Measurements from ENCODE around the gene CER1. TPM values are rescaled to one million over a fixed set of nuclear protein-coding genes. Genes with fewer than 3 reads are reported as not detected.

The CER1 gene
- total and polyA plus RNA-seq, 9 of the 15 experiments (the other 6 are each of a cell fraction or from before 2014, with no cell fraction given): not detected

DNA sequence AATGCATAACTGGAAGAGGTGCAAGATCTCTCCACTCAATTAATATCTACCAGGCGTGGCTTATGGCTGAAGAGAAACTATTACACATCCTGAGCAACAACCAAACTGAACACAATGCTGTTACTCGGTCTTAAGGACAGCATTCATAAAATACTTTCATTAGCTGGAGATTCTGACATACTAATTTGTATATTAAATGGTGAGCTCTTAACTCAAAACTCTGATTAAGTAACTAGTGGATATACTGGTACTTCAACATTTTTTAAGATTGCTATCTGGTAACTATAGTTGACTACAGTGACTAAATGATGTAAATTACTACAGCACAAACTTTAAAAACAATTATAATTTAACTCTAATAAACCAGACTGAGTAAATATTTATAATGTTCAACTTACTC is 45.1 kb downstream of the CER1 start:
- no peak for DNase-seq (ENCODE audit: extremely low read depth in 1 of 4, low spot score in 3 of 4)
- ChIA-PET POLR2A (interaction anchor here (1.6 kb wide), 1 partner anchor 10 kb away, joined by 3 read pairs; no protein-coding TSS in a partner anchor), CTCF (ENCODE audit: low intra/inter-chr PET ratio) (no interaction called here)
- BruUV-seq (replicated peaks): no TSS peak
- no peaks in the 10 kb centered on the region for H3K4me1 ChIP-seq (replicated peaks in 1 of 2; ENCODE audit: control insufficient read depth in 2 of 2, insufficient read depth in 2 of 2, low read length in 2 of 2)
- no peak for ATAC-seq
- in situ Hi-C loops (cut with MboI) (no loop called here), intact Hi-C loops (cut with micrococcal nuclease) (no loop called here)
- no peak overlapping the region for H3K4me3 ChIP-seq
- H3K36me3 ChIP-seq (ENCODE audit: control insufficient read depth, insufficient read depth, low read length): no peaks in the 10 kb centered on the region
- H4K20me1 ChIP-seq (replicated peaks; ENCODE audit: control insufficient read depth, insufficient read depth, low read length): no peaks in the 10 kb centered on the region
- no peak for FAIRE-seq
- no peak overlapping the region for H3K9ac ChIP-seq (ENCODE audit: insufficient read depth in 1 of 2, low read depth in 2 of 2, low read length in 2 of 2)
- no peak overlapping the region for H3K27ac ChIP-seq (ENCODE audit: extremely low read depth, low read depth, low read length)
- no peaks in the 10 kb centered on the region for H3K79me2 ChIP-seq (ENCODE audit: control insufficient read depth, insufficient read depth, low read length)
- WGBS (ENCODE audit: insufficient coverage, low coverage, missing lambda C conversion rate): 15% methylated on average over 2 of the region's 2 CpGs
- H3K4me2 ChIP-seq (ENCODE audit: insufficient read depth, low read length): no peak overlapping the region
- H3K9me1 ChIP-seq (ENCODE audit: control insufficient read depth, insufficient read depth, low read length): no peaks in the 10 kb centered on the region
- no peaks in the 10 kb centered on the region for H3K9me3 ChIP-seq (replicated peaks; ENCODE audit: control insufficient read depth, insufficient read depth, low read depth, low read length)
- H3K27me3 ChIP-seq (ENCODE audit: control insufficient read depth in 2 of 2, insufficient read depth in 2 of 2, low read length in 2 of 2): no peaks in the 10 kb centered on the region
- H2AFZ ChIP-seq (ENCODE audit: low read depth, low read length): no peak overlapping the region
- TF ChIP-seq JUN (IDR thresholded peaks at IDR 0.05; ENCODE audit: borderline replicate concordance, low read depth, low read length) (no peak), JUN (CRISPR knock-in tag; IDR thresholded peaks at IDR 0.05; ENCODE audit: borderline replicate concordance) (no peak), HSF4 (CRISPR knock-in tag; IDR thresholded peaks at IDR 0.05; ENCODE audit: borderline replicate concordance) (no peak), TEAD2 (tag; IDR thresholded peaks at IDR 0.05) (no peak), CBFB (CRISPR knock-in tag; IDR thresholded peaks at IDR 0.05) (no peak), ZNF507 (tag; conservative IDR thresholded peaks at IDR 0.05) (no peak), ZNF140 (CRISPR knock-in tag; IDR thresholded peaks at IDR 0.05) (no peak), BRD4 (IDR thresholded peaks at IDR 0.05) (no peak), POU5F1 (IDR thresholded peaks at IDR 0.05; ENCODE audit: borderline replicate concordance, low read depth, low read length, partially characterized antibody) (no peak), XRCC4 (IDR thresholded peaks at IDR 0.05; ENCODE audit: extremely low read depth, insufficient read depth, insufficient read length) (no peak), ZBTB40 (IDR thresholded peaks at IDR 0.05) (no peak), ZBTB40 (CRISPR knock-in tag; IDR thresholded peaks at IDR 0.05) (no peak), FOXJ2 (tag; IDR thresholded peaks at IDR 0.05) (no peak), SPI1 (IDR thresholded peaks at IDR 0.05; ENCODE audit: borderline replicate concordance, low read depth, low read length) (no peak)
- TF ChIP-seq, protein P1, sequence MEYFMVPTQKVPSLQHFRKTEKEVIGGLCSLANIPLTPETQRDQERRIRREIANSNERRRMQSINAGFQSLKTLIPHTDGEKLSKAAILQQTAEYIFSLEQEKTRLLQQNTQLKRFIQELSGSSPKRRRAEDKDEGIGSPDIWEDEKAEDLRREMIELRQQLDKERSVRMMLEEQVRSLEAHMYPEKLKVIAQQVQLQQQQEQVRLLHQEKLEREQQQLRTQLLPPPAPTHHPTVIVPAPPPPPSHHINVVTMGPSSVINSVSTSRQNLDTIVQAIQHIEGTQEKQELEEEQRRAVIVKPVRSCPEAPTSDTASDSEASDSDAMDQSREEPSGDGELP (CRISPR knock-in tag; IDR thresholded peaks at IDR 0.05; ENCODE audit: borderline replicate concordance): no peak

Data from K562 (cell line).